Glomerular endothelial cell (primary cell): ENCODE measurements around the gene CNMD. TPM values are rescaled to one million over a fixed set of nuclear protein-coding genes. Genes with fewer than 3 reads are reported as not detected.
"Not testable (repeated sequence)": the region's sequence is repeated elsewhere in the genome, so short reads cannot be mapped to it uniquely, and the experiment has no call there.

Experiments
- DNase-seq: peaks from one replicate; pipeline ENCODE4 v3.0.0-alpha.2; 2011; ENCODE audit warnings: low read depth, low spot score; ENCODE audit errors: extremely low read depth
- total RNA-seq: library from RNA; depleted of rRNA; stranded (reverse); fragments of >200 nt; gene quantifications from 2 replicates; pipeline ENCODE4 v1.2.3, GENCODE V29; 2015

The CNMD gene
- total RNA-seq, 1 donor from 2014 or later, result not detected

DNA sequence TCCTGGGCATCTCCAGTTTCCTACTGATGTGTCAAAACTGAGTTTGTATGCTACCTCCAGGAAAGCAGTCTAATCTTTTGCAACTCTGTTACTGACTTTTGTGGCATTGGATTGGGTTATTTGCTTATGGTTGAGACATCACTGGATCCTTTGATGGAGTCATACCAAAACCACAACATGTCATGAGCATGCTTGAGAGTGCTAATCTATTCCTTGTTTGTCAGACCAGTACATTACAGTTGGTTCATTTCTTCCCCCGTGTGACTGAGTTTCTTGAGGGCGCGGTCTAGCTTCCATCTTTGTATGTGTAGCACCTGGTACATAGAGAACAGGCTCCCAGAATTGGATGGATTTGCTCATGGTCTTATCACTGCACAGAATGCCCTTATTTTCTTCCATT lies 43.8 kb downstream of the CNMD start:
- DNase-seq, result no peak

DNA sequence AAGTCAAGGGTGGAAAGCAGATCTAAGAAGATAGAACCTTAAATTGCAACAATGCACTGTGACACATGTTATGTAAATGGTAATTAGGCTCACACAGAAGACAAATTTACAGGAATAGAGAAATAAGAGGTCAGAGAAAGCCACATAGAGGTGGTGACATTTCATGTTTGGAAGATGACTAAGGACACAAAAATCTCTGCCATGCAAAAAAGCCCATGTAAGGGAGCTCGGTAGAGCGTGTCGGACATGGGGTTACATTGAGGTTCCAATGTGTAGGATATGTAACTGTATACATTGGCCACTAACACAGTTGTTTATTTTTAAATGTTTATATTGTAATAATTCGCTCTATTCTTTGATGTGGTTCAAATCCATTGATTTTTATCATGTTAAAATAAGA lies 53.2 kb downstream of the CNMD start:
- DNase-seq, result no peak

DNA sequence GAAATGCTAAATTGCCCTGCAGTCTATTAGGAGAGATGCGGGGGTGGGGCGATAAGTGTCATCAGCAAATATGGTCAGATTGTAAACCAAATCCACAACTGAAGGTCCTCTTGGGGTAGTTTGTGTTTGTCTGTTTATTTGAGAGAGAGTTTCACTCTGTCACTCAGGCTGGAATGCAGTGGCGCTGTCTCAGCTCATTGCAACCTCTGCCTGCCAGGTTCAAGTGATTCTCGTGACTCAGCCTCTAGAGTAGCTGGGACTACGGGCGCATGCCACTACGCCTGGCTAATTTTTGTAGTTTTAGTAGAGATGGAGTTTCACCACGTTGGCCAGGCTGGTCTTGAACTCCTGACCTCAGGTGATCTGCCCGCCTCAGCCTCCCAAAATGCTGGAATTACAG lies 53.8 kb downstream of the CNMD start:
- DNase-seq, result not testable (repeated sequence)

DNA sequence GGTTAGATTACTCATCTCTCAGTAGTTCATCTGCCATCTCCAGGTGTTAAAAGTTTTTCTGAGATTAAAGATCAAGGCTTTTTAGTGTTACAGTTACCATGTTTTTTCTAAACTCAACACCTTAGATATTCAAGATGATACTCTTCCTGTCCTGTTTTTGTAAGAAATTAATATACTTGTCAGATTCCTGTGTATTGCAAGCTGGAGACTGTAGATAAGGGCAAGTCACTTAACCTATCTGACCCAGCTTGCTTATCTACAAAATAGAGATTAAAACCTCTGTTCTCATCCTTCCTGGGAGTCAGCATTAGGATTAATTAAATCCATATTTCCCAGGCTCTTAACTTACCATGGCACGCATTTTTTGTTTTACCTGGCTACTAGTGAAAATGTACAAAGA lies 61.8 kb downstream of the CNMD start:
- DNase-seq, result no peak

DNA sequence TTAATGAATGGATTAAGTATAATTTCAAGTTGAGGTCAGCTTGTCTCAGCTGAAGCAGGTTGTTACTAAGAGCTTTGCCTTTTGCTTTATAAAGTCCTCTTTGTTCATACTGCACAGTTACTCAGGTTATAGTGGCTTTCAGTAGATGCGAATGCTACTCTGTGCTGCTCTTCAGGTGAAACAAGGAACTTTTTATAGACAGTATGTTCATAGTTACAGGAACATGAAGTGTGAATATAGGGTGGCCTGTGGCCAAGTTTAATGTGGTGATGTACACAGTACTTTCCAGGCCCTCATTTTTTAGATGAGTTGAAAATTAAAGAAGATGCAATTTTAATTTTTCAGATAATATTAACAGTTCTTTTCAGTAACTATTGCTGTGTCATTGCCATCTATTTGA lies 66.2 kb downstream of the CNMD start:
- DNase-seq, result no peak

DNA sequence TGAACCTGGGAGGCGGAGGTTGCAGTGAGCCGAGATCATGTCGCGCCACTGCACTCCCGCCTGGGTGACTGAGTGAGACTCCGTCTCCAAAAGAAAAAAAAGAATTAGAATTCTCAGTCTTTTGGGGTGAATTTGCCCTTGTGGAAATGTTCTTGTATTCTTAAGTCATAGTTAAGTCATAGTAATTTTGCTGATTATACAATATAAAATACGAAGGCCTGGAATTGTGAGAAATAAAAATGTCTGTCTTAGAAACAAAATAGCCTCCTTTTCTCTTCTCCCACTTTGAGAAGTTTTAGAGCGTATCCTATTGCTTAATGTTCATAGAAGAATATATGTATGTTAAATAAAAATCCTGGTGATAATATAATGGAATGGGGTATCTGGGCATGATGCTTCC lies 68.9 kb downstream of the CNMD start:
- DNase-seq, result no peak

DNA sequence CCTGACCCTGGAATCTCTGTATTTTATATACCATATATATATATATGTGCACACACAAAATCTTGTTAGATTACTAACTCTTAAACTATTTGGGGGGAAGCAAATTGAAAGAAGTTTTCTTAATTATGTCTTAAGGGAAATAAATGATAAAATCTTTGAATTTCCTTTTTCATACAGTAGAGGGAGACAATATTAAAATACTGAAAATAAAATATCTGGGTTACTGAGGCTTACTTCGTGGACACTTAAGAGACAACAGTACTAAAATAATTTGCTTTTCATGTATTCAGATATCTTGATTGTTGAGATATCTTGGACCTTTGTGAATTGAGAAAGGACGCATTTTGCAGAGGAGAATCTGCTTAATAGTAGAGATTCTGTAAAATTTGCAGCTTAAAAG lies 69.9 kb downstream of the CNMD start:
- DNase-seq, result no peak

DNA sequence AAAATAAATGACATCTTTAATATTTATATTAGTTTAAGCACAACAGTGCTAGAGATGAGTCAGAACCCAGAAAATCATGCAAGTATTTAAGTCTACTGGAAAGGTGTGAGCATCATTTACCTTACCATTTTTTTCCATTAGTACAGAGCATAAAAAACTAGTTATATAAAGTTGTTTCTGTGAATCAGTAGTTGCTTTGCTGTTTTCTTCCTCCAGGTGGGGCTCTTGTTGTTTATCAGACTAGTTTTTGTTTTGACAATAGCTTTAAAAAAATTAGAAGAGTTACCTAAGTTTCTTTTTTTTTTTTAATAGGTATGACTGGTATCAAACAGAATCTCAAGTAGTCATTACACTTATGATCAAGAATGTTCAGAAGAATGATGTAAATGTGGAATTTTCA lies 74.3 kb downstream of the CNMD start:
- DNase-seq, result no peak

DNA sequence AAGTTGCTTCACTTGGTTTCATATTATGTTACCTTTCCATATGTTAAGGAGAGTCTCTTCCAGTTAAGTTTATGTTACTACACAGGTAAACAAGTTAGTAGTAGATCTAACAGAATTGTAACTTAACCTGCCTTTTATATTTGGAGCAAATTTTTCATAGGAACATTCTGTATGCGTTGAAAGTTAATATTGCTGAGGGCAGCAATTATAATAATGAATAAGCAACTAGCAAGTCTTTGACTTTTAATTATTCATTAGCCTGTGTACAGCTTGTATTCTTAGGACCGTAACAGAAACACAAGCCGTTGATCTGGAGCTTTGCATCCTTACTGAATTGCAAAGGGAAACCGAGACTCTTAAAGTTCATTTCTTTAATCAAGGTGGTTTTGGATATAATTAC lies 75.3 kb downstream of the CNMD start:
- no peak for DNase-seq

DNA sequence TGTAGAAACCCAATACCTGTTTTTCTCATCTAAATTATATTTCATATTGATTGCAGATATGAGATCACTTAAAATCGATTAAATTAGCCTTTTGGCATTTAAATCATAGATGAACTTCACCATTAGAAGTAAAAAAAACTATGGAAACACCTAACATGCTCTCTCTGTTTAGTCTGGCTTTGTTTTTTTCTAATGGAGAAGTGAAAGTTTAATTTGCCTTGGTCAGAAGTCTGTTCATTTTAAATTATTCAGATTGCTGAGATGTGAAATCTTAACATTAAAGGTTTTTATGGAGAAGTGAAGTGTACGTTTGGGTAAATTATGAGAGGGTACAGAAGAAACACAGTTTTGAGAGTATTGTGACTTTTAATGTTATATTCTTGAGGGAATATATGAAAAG lies 80.3 kb downstream of the CNMD start:
- DNase-seq, result no peak

Other genes starting within 250 kb of the CNMD start
- gene HNRNPA1L2, start 97.4 kb downstream of the CNMD start, total RNA-seq, result 0.78 and 6.0 TPM in 2 replicates
- 39.7 and 54.0 TPM in 2 replicates for gene SUGT1, start 87.0 kb downstream of the CNMD start, total RNA-seq
- gene PCDH8, start 108.8 kb upstream of the CNMD start, total RNA-seq, result not detected in 2 replicates